ENCODE results near the gene KRT72.
"Not testable (repeated sequence)": the region's sequence is repeated elsewhere in the genome, so short reads cannot be mapped to it uniquely, and the experiment has no call there.

Gene KRT72

GRCh38 chr12:52606096-52606495 is 4.8 kb upstream of the KRT72 start:
- DNase-seq: no peak

- DNase-seq: no peak
These were observed 4.3 kb upstream of the KRT72 start for GRCh38 chr12:52605542-52605941.

GRCh38 chr12:52604859-52605258 is 3.6 kb upstream of the KRT72 start:
- DNase-seq: no peak

- no peak for DNase-seq
These were observed 2.1 kb upstream of the KRT72 start for GRCh38 chr12:52603314-52603713.

GRCh38 chr12:52602552-52602951 is 1.3 kb upstream of the KRT72 start:
- DNase-seq: no peak

- no peak for DNase-seq
These were observed 408 bp upstream of the KRT72 start for GRCh38 chr12:52601671-52602070.

- no peak for DNase-seq
These were observed 788 bp downstream of the KRT72 start for GRCh38 chr12:52600475-52600874.

GRCh38 chr12:52600071-52600470 is 1.2 kb downstream of the KRT72 start:
- no peak for DNase-seq

GRCh38 chr12:52598966-52599365 is 2.3 kb downstream of the KRT72 start:
- no peak for DNase-seq

- not testable (repeated sequence) for DNase-seq
These were observed 7.0 kb downstream of the KRT72 start for GRCh38 chr12:52594237-52594636.

GRCh38 chr12:52591521-52591920 is 9.7 kb downstream of the KRT72 start:
- DNase-seq: no peak

- DNase-seq: no peak
These were observed 11.2 kb downstream of the KRT72 start for GRCh38 chr12:52590021-52590420.

GRCh38 chr12:52587563-52587962 is 13.7 kb downstream of the KRT72 start:
- no peak for DNase-seq

GRCh38 chr12:52585946-52586345 is 15.3 kb downstream of the KRT72 start:
- no peak for DNase-seq

GRCh38 chr12:52585066-52585465 is 16.2 kb downstream of the KRT72 start:
- no peak for DNase-seq

- no peak for DNase-seq
These were observed 17.0 kb downstream of the KRT72 start for GRCh38 chr12:52584156-52584682.

- DNase-seq: peak; percentile 89
These were observed 18.2 kb downstream of the KRT72 start for GRCh38 chr12:52582971-52583456.

- DNase-seq: no peak
These were observed 18.8 kb downstream of the KRT72 start for GRCh38 chr12:52582486-52582885.

- DNase-seq: peak; percentile 27
These were observed 19.8 kb downstream of the KRT72 start for GRCh38 chr12:52581481-52581880.

- no peak for DNase-seq
These were observed 20.2 kb downstream of the KRT72 start for GRCh38 chr12:52581066-52581465.

- DNase-seq: peak; percentile 28
These were observed 20.8 kb downstream of the KRT72 start for GRCh38 chr12:52580496-52580895.

GRCh38 chr12:52579468-52580465 is 21.5 kb downstream of the KRT72 start:
- no peak for DNase-seq

GRCh38 chr12:52578469-52578868 is 22.8 kb downstream of the KRT72 start:
- DNase-seq: no peak

- no peak for DNase-seq
These were observed 23.9 kb downstream of the KRT72 start for GRCh38 chr12:52577316-52577715.
